Liver (tissue), 9 donors: ENCODE results near the gene MRC2. TPM values are rescaled to one million over a fixed set of nuclear protein-coding genes. Genes with fewer than 3 reads are reported as not detected.

ENCODE experiments used
- DNase-seq: peaks from one replicate; pipeline ENCODE4 v3.0.0-alpha.2; 2017; ENCODE audit warnings: low spot score
- H3K27ac ChIP-seq, 2 donors: one replicate each; pipeline ENCODE4 v1.7.0; 2013; ENCODE audit warnings: inconsistent platforms in 2 of 2, low read length in 2 of 2, control low read depth in 1 of 2, low read depth in 1 of 2, mild to moderate bottlenecking in 1 of 2
- H3K27me3 ChIP-seq, 4 donors: one replicate each; pipeline versions ENCODE4 v1.6.1 to v1.7.0; 2013; ENCODE audit warnings: low read length in 3 of 4, inconsistent platforms in 1 of 4, mild to moderate bottlenecking in 1 of 4, moderate library complexity in 1 of 4; ENCODE audit not compliant: control insufficient read depth in 4 of 4, insufficient read depth in 4 of 4
- H3K36me3 ChIP-seq, 4 donors: one replicate each; pipeline versions ENCODE4 v1.6.1 to v1.7.0; 2013; ENCODE audit warnings: low read length in 3 of 4, mild to moderate bottlenecking in 3 of 4, low read depth in 1 of 4, moderate library complexity in 1 of 4; ENCODE audit not compliant: control insufficient read depth in 4 of 4, insufficient read depth in 3 of 4
- H3K4me1 ChIP-seq, 4 donors: one replicate each; pipeline versions ENCODE4 v1.6.1 to v1.7.0; 2013; ENCODE audit warnings: low read length in 3 of 4, mild to moderate bottlenecking in 3 of 4, moderate library complexity in 1 of 4; ENCODE audit not compliant: control insufficient read depth in 4 of 4, insufficient read depth in 4 of 4
- H3K4me3 ChIP-seq, 3 donors: one replicate each; pipeline versions ENCODE4 v1.6.1 to v1.7.0; 2013; ENCODE audit warnings: low read length in 3 of 3, control low read depth in 1 of 3, low read depth in 1 of 3, mild to moderate bottlenecking in 1 of 3
- H3K9ac ChIP-seq, 2 donors: one replicate each; pipeline ENCODE4 v1.7.0; 2013; ENCODE audit warnings: low read length in 2 of 2, mild to moderate bottlenecking in 2 of 2, moderate library complexity in 2 of 2, control low read depth in 1 of 2, low read depth in 1 of 2
- H3K9me3 ChIP-seq, 4 donors: one replicate each; pipeline versions ENCODE4 v1.6.1 to v1.7.0; 2013; ENCODE audit warnings: low read length in 3 of 4; ENCODE audit not compliant: control insufficient read depth in 4 of 4
- ATF3 ChIP-seq: IDR thresholded peaks from 2 replicates; pipeline ENCODE4 v1.6.1; 2016; ENCODE audit warnings: antibody characterized with exemption
- EGR1 ChIP-seq, 2 donors: IDR thresholded peaks; 2 replicates each; pipeline ENCODE4 v1.6.1; 2016 to 2018; ENCODE audit warnings: antibody characterized with exemption in 2 of 2, low read depth in 2 of 2
- FOXA1 ChIP-seq: IDR thresholded peaks from 2 replicates; pipeline ENCODE4 v1.6.1; 2016; ENCODE audit warnings: antibody characterized with exemption
- FOXA2 ChIP-seq: IDR thresholded peaks from 2 replicates; pipeline ENCODE4 v1.6.1; 2016; ENCODE audit warnings: antibody characterized with exemption
- GABPA ChIP-seq, 2 donors: IDR thresholded peaks in 1 of 2; conservative IDR thresholded peaks in 1 of 2; 2 replicates each; pipeline ENCODE4 v1.6.1; 2016; ENCODE audit warnings: antibody characterized with exemption in 2 of 2, mild to moderate bottlenecking in 1 of 2, moderate library complexity in 1 of 2
- HNF4A ChIP-seq, 2 donors: conservative IDR thresholded peaks; 2 replicates each; pipeline ENCODE4 v1.6.1; 2016; ENCODE audit warnings: antibody characterized with exemption in 2 of 2, mild to moderate bottlenecking in 2 of 2
- HNF4G ChIP-seq: IDR thresholded peaks from 2 replicates; pipeline ENCODE4 v1.6.1; 2016; ENCODE audit warnings: antibody characterized with exemption
- JUND ChIP-seq, 2 donors: IDR thresholded peaks; 2 replicates each; pipeline ENCODE4 v1.6.1; 2016; ENCODE audit warnings: antibody characterized with exemption in 2 of 2
- MAX ChIP-seq: IDR thresholded peaks from 2 replicates; pipeline ENCODE4 v1.6.1; 2016; ENCODE audit warnings: antibody characterized with exemption
- NR2F2 ChIP-seq: IDR thresholded peaks from 2 replicates; pipeline ENCODE4 v1.6.1; 2016; ENCODE audit warnings: antibody characterized with exemption
- RAD21 ChIP-seq, 2 donors: IDR thresholded peaks; 2 replicates each; pipeline ENCODE4 v1.6.1; 2016; ENCODE audit warnings: antibody characterized with exemption in 2 of 2, mild to moderate bottlenecking in 2 of 2
- RXRA ChIP-seq, 2 donors: IDR thresholded peaks; 2 replicates each; pipeline ENCODE4 v1.6.1; 2017 to 2018; ENCODE audit warnings: antibody characterized with exemption in 2 of 2, mild to moderate bottlenecking in 1 of 2
- SP1 ChIP-seq: IDR thresholded peaks from 2 replicates; pipeline ENCODE4 v1.6.1; 2018; ENCODE audit warnings: antibody characterized with exemption, mild to moderate bottlenecking
- TAF1 ChIP-seq: conservative IDR thresholded peaks from 2 replicates; pipeline ENCODE4 v1.6.1; 2016; ENCODE audit warnings: antibody characterized with exemption, mild to moderate bottlenecking
- YY1 ChIP-seq: IDR thresholded peaks from 2 replicates; pipeline ENCODE4 v1.6.1; 2016; ENCODE audit warnings: antibody characterized with exemption, mild to moderate bottlenecking
- WGBS: extraction: QIAGEN DNeasy Blood & Tissue Kit; methylation state at CpG from one replicate; pipeline ENCODE4 v1.1.7; 2013; 5-methylcytosine and 5-hydroxymethylcytosine counted together
- polyA plus RNA-seq, 2 donors: library from polyadenylated mRNA; stranded (reverse) in 1 of 2; unstranded in 1 of 2; fragments of 200-250 nt in 1 of 2; fragments of >200 nt in 1 of 2; fragmentation: Nextera tagmentation in 1 of 2; extraction: Ambion mirVana in 1 of 2; gene quantifications; one replicate each; pipeline versions ENCODE4 v1.2.1 to v1.2.3, GENCODE V29; 2013 to 2015
- total RNA-seq, 2 donors: library from RNA; depleted of rRNA; stranded (reverse); fragments of >200 nt; gene quantifications; one replicate each; pipeline ENCODE4 v1.2.3, GENCODE V29; 2014
- TF ChIP-seq, protein P1 (sequence below): IDR thresholded peaks from 2 replicates; pipeline ENCODE4 v1.6.1; 2016; ENCODE audit warnings: antibody characterized with exemption
- TF ChIP-seq, protein P2 (sequence below): IDR thresholded peaks from 2 replicates; pipeline ENCODE4 v1.6.1; 2016; ENCODE audit warnings: antibody characterized with exemption, mild to moderate bottlenecking
- TF ChIP-seq, protein P3 (sequence below): fragments of 150-350 bp; IDR thresholded peaks from 2 replicates; pipeline ENCODE4 v1.5.1; 2017; ENCODE audit warnings: improper control_type of control experiment, low read depth, low read length; ENCODE audit not compliant: missing input control
- donor health status: healthy.
- donor health status: healthy.
- donor health status: healthy.
- donor health status: healthy.
- donor health status: healthy.

The MRC2 gene
- total and polyA plus RNA-seq, 4 donors = 0.49 to 81.1 (median 2.8) TPM

DNA sequence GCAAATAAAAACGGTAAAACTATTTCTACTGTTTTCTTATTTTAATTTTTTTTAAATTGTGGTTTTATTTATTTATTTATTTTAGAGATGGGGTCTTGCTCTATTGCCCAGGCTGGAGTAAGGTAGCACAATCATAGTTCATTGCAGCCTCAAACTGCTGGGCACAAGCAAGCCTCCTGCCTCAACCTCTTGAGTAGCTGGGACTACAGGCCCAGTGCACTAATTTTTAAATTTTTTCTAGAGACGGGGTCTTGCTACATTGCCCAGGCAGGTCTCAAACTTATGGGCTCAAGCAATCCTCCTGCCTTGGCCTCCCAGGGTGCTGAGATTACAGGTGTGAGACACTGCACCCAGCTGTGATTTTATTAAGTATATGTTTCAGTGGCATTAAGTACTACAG is 46.5 kb upstream of the MRC2 start:
- H3K36me3 ChIP-seq = peaks cover 0 to 22% (median 14%) of the 10 kb centered on the region in 4 donors

More for the DNA sequence above, 46.5 kb upstream of the MRC2 start:
- no peak for TF ChIP-seq FOXA1
- no peak for TF ChIP-seq RXRA (IDR thresholded peaks at IDR 0.05)
- no peak for TF ChIP-seq YY1
- no peak for TF ChIP-seq SP1
- TF ChIP-seq EGR1 (IDR thresholded peaks at IDR 0.05; ENCODE audit: low read depth in 2 of 2) = no peak
- no peak for TF ChIP-seq FOXA2
- TF ChIP-seq, protein P1, sequence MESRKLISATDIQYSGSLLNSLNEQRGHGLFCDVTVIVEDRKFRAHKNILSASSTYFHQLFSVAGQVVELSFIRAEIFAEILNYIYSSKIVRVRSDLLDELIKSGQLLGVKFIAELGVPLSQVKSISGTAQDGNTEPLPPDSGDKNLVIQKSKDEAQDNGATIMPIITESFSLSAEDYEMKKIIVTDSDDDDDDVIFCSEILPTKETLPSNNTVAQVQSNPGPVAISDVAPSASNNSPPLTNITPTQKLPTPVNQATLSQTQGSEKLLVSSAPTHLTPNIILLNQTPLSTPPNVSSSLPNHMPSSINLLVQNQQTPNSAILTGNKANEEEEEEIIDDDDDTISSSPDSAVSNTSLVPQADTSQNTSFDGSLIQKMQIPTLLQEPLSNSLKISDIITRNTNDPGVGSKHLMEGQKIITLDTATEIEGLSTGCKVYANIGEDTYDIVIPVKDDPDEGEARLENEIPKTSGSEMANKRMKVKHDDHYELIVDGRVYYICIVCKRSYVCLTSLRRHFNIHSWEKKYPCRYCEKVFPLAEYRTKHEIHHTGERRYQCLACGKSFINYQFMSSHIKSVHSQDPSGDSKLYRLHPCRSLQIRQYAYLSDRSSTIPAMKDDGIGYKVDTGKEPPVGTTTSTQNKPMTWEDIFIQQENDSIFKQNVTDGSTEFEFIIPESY = no peak
- TF ChIP-seq HNF4A (conservative IDR thresholded peaks at IDR 0.05) = no peak
- TF ChIP-seq, protein P2, sequence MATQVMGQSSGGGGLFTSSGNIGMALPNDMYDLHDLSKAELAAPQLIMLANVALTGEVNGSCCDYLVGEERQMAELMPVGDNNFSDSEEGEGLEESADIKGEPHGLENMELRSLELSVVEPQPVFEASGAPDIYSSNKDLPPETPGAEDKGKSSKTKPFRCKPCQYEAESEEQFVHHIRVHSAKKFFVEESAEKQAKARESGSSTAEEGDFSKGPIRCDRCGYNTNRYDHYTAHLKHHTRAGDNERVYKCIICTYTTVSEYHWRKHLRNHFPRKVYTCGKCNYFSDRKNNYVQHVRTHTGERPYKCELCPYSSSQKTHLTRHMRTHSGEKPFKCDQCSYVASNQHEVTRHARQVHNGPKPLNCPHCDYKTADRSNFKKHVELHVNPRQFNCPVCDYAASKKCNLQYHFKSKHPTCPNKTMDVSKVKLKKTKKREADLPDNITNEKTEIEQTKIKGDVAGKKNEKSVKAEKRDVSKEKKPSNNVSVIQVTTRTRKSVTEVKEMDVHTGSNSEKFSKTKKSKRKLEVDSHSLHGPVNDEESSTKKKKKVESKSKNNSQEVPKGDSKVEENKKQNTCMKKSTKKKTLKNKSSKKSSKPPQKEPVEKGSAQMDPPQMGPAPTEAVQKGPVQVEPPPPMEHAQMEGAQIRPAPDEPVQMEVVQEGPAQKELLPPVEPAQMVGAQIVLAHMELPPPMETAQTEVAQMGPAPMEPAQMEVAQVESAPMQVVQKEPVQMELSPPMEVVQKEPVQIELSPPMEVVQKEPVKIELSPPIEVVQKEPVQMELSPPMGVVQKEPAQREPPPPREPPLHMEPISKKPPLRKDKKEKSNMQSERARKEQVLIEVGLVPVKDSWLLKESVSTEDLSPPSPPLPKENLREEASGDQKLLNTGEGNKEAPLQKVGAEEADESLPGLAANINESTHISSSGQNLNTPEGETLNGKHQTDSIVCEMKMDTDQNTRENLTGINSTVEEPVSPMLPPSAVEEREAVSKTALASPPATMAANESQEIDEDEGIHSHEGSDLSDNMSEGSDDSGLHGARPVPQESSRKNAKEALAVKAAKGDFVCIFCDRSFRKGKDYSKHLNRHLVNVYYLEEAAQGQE = no peak
- TF ChIP-seq HNF4G = no peak
- no peak for TF ChIP-seq RAD21 (IDR thresholded peaks at IDR 0.05)
- TF ChIP-seq MAX = no peak
- no peak for TF ChIP-seq GABPA (IDR thresholded peaks at IDR 0.05 in 1 of 2, conservative IDR thresholded peaks at IDR 0.05 in 1 of 2)
- TF ChIP-seq TAF1 = no peak
- TF ChIP-seq NR2F2 = no peak
- TF ChIP-seq, protein P3, sequence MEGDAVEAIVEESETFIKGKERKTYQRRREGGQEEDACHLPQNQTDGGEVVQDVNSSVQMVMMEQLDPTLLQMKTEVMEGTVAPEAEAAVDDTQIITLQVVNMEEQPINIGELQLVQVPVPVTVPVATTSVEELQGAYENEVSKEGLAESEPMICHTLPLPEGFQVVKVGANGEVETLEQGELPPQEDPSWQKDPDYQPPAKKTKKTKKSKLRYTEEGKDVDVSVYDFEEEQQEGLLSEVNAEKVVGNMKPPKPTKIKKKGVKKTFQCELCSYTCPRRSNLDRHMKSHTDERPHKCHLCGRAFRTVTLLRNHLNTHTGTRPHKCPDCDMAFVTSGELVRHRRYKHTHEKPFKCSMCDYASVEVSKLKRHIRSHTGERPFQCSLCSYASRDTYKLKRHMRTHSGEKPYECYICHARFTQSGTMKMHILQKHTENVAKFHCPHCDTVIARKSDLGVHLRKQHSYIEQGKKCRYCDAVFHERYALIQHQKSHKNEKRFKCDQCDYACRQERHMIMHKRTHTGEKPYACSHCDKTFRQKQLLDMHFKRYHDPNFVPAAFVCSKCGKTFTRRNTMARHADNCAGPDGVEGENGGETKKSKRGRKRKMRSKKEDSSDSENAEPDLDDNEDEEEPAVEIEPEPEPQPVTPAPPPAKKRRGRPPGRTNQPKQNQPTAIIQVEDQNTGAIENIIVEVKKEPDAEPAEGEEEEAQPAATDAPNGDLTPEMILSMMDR = no peak
- no peak for TF ChIP-seq ATF3
- TF ChIP-seq JUND (IDR thresholded peaks at IDR 0.05) = no peak
- H3K27me3 ChIP-seq = no peaks in the 10 kb centered on the region
- no peak overlapping the region for H3K9ac ChIP-seq
- 94% methylated on average over 2 of the region's 2 CpGs for WGBS
- H3K27ac ChIP-seq = no peak overlapping the region
- H3K9me3 ChIP-seq = no peaks in the 10 kb centered on the region
- no peaks in the 10 kb centered on the region for H3K4me1 ChIP-seq
- no peak overlapping the region for H3K4me3 ChIP-seq
- DNase-seq = no peak
